Measurements from ENCODE around the gene ABO.
A peak's percentile ranks its signal among the peaks of the same experiment; 100 is the strongest.
"Not testable (repeated sequence)": the region's sequence is repeated elsewhere in the genome, so short reads cannot be mapped to it uniquely, and the experiment has no call there.

The ABO gene

GRCh38 chr9:133275105-133276000 lies at the start of gene ABO:
Gene ABO, minus strand, starts transcription at chr9:133275201.
- H3K27ac ChIP-seq = peak within 1 kb of the TSS in 12 of 21 experiments; percentile 4 to 80 (median 62)

DNA sequence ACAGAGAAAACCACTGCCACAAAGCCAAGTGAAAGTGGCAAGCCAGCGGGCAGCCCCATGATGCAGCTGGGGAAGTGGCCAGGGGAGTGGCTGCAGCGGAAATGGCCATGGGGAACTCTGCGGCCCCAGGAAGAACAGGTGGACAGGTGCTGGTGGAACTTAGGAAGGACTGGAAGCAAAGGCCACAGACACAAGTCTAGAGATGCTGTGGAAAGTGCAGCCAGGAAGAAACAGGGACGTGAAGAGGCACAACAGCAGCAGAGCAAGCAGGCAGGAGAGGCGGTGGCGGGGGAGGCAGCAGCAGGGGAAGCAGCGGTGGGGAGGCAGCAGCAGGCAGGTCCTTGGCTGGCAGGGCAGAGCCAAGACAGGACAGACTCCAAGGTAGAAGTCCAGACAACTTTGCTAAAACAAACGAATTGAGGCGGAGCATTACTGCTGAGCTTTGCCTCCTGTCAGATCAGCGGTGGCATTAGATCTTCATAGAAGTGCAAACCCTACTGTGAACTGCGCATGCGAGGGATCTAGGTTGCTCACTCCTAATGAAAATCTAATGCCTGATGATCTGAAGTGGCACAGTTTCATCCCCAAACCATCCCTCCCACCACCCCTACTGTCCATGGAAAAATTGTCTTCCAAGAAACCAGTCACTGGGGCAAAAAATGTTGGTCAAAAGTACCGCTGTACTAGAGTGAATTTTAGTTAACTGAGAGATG lies 49.1 kb upstream of the ABO start:
- H3K4me3 ChIP-seq = no peak overlapping the region

More at GRCh38 chr9:133275105-133276000, at the start of gene ABO:
- peak within 1 kb of the TSS; percentile 22 to 46 (median 26) for H3K4me3 ChIP-seq

GRCh38 chr9:133323211-133323610 lies 48.2 kb upstream of the ABO start:
- H3K4me3 ChIP-seq = no peak overlapping the region
- no peak overlapping the region for H3K27ac ChIP-seq

More for the DNA sequence above, 49.1 kb upstream of the ABO start:
- no peak overlapping the region for H3K27ac ChIP-seq

DNA sequence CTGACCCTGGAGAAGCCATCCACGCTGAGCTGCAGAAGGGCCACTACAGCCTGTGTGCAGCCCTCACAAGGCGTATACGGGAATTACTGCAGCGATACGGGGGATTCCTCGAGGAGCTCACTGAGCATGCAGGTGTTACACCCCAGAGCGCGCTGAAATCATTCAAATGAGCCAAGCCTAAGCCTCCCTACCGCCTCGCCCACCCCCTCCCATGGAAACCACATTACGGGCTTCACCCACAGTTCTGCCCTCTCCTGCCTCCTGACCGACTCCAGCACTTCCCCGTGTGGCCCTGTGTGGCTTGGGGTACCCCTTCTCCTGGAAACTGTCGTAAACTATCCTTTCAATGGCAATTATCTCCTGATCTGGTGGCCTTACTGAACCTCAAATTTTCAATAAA lies 47.7 kb upstream of the ABO start:
- no peak overlapping the region for H3K27ac ChIP-seq

DNA sequence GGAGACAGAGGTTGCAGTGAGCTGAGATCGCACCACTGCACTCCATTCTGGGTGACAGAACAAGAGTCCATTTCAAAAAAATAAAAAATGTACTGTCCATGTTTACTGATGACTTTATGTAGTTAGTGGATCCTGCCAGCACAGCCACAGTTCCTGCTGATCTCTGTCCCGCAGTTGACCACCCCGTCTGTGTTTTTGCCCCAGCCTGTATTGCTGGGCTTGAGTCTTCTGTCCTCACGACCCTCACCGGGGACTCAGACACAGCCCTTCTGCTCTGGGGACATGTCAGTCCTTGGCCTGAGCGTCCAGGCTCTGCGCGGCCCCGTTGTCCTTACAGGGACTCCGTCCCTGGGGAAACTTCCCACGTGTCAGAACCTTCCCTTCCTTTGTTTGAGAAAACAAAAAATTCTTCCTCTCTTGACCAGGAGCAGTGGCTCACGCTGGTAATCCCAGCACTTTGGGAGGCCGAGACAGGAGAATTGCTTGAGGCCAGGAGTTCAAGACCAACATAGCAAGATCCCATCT lies 46.5 kb upstream of the ABO start:
- no peak overlapping the region for H3K4me3 ChIP-seq
- H3K27ac ChIP-seq = no peak overlapping the region

More for the DNA sequence above, 47.7 kb upstream of the ABO start:
- no peak overlapping the region for H3K4me3 ChIP-seq

DNA sequence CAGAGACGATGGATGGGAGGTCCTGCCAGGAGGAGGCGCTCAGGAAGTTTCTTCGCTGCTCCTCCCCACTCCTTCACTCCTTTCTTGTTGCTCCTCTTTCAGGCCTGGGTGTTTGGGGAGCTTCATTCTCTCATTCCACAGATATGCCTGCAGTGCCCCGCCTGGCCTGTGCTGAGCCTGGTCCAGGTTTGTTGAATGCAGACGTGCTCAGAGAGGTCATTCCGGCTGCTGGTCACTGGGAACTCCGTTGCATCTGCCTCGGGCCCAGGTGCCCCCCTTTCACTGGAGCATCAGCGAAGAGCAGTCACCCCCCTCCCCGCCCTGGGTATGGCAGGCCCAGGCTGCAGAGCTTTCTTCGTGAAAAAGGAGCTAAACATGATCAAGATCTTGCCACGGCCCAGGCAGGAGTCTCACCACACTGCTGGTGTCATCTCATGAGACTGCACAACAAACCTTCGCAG lies 45.5 kb upstream of the ABO start:
- H3K27ac ChIP-seq = no peak overlapping the region
- H3K4me3 ChIP-seq = no peak overlapping the region

- H3K4me3 ChIP-seq = not testable (repeated sequence)
Observed at GRCh38 chr9:133317551-133317950, 42.5 kb upstream of the ABO start.

GRCh38 chr9:133315997-133316396 lies 41.0 kb upstream of the ABO start:
- H3K27ac ChIP-seq = no peak overlapping the region

More at GRCh38 chr9:133317551-133317950, 42.5 kb upstream of the ABO start:
- not testable (repeated sequence) for H3K27ac ChIP-seq

DNA sequence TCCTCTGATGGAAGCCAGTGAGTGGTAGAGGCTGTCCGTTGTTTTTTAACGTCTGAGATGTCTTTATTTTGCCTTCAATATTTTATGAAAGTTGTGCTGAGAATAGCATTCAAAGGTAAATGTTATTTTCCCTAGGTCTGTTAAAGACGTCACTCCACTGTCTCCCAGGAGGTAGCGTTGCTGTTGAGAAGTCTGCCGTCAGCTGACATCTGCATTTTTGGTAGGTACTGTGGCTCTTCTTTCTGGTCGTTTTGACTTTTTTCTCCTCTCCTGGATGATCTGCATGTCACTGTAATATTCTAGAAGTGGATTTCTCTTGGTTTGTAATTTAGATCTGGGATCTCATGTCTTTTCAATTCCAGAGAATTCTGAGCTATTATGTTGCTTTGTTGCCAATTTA lies 34.6 kb upstream of the ABO start:
- Histone ChIP-seq H3K4me3 (no peak overlapping the region), H3K27ac (no peak overlapping the region)

More at GRCh38 chr9:133315997-133316396, 41.0 kb upstream of the ABO start:
- H3K4me3 ChIP-seq = no peak overlapping the region

- Histone ChIP-seq H3K4me3 (no peak overlapping the region), H3K27ac (no peak overlapping the region)
Observed at GRCh38 chr9:133307301-133307700, 32.3 kb upstream of the ABO start.

GRCh38 chr9:133306242-133307204 lies 31.5 kb upstream of the ABO start:
- Histone ChIP-seq H3K4me3 (no peak overlapping the region), H3K27ac (no peak overlapping the region)

DNA sequence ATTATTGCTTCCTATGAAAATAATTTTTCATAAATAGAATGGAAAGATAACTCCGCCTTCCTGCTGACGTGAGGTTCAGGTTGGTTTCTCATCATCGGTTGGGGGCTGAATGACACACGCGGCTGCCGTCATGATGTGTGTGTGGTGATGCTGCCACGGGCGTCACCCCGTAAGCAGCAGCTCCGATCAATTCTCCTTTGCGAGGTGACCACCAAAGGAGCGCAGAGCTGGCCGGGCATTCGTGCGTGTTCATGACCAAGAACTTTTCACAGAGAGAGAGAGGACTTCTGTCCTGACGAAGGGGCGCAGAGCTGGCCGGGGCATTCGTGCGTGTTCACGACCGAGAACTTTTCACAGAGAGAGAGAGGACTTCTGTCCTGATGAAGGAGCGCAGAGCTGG lies 30.7 kb upstream of the ABO start:
- H3K27ac ChIP-seq = no peak overlapping the region
- no peak overlapping the region for H3K4me3 ChIP-seq

DNA sequence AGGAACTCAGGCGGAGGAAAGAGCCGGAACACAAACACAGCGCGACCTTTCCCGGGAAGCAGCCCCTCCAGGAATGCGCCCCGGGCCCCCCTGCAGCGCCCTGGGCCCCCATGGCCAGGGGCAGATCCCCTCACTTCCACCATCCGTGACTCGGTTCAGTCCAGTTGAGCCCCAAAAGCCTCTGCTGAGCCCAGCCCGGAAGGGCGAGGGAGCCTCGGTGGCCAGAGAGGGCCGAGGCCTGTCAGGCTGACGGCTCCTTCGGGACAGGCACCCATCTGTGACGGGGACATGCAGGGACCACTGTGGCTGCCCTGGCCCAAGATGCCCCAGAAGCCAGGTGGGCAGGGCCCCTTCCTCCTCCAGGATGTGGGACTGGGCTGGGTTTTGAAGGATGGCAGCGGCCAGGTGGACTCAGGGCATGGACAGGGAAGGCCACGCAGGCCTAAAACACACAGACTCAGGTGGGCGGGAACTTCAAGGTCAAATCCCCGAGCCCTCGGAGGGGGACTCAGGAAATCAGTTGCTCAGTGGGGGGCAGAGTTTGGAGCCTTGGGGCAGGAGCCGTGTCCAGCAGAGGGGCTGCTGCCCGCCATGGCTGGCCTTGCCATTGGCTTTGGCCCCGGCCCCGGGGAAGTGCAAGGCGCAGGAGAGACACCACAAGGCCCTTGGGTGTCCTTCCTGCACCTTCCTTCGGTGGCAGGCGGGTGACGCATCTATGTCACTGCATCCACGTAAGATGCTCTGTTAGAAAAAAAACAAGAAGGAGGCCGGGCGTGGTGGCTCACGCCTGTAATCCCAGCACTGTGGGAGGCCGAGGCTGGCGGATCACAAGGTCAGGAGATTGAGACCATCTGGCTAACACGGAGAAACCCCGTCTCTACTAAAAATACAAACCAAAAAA lies 29.7 kb upstream of the ABO start:
- Histone ChIP-seq H3K4me3 (no peak overlapping the region), H3K27ac (no peak overlapping the region)

- Histone ChIP-seq H3K4me3 (no peak overlapping the region), H3K27ac (no peak overlapping the region)
Observed at GRCh38 chr9:133304158-133304470, 29.1 kb upstream of the ABO start.

DNA sequence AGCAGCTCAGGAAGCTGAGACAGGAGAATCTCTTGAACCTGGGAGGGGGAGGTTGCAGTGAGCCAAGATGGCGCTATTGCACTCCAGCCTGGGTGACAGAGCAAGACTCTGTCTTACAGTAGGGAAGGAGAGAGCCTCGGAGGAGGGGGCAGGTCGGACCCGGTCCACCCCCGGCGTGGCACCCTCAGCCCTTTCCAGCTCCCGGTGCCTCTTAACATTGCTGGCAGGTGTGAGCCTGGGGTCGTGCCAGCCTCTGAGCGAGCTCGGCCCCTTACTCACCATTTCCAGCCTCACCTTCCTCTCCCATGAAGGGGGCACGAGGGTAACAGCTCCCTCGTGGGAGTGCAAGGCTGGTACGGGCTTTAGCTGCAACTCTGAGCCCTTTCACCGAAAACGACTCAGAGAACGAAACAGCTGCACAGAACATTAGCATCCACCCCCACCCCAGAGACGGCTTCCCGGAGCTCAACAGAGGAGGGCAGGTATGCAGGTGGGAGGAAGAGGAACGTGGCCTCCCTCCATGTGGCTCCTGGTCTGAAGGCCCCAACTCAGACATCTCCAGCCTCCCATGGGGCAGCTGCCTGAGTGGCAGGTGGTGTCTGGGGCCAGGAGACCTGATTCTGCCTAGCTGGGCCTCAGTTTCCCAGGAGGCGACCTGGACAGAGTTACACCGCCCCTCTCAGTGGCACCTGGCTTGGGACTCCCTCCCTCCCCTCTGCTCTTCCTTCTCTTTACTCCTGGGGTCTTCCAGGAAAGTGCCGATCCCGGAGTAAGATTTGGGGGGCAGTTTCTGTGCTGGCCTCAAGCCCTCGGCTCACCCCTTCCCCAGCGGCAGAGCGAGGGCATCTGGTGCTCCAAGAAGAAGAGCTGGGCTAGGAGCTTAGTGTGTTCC lies 28.5 kb upstream of the ABO start:
- no peak overlapping the region for H3K4me3 ChIP-seq
- H3K27ac ChIP-seq = no peak overlapping the region

DNA sequence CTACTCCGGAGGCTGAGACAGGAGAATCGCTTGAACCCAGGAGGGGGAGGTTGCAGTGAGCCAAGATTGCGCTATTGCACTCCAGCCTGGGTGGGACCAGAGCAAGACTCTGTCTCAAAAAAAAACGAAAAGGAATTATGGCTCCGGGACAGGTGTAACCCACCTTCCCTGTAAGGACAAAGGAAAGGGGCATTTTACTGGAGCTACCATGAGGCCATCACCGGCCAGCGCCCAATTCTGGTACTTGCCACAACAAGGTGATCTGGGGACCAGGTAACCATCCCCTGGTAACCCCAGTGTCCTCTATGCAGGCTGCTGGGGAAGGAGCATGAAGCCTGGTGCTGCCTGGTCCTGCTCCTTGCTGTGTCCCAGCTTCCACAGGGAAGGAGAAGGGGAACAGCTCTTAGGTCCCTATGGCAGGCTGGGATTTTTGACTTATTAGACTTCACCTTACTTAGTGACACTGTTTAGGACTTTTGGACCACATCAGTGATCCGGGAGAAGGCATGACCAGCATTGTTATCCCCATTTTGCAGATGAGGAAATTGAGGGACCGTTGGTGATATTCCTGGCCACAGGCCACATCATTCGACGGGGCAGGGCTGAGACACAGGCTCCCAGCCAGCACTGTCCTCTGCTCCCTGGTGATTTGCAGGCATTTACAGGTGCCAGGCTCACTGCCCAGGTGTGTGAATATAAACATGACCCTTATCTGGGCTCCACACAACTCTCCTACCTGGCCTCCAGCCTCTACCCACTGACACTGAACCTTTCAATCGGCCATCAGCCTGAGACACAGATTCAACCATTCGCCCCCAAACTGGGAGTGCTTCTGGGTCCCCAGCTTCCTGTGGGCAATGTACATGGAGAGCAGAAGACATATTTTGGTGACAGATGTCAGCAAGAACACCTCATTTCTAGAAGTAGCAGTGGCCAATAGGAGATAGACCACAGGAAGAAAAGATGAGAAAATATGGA lies 26.5 kb upstream of the ABO start:
- Histone ChIP-seq H3K4me3 (no peak overlapping the region), H3K27ac (no peak overlapping the region)
